ENCODE data around the gene CCDC177.

DNA sequence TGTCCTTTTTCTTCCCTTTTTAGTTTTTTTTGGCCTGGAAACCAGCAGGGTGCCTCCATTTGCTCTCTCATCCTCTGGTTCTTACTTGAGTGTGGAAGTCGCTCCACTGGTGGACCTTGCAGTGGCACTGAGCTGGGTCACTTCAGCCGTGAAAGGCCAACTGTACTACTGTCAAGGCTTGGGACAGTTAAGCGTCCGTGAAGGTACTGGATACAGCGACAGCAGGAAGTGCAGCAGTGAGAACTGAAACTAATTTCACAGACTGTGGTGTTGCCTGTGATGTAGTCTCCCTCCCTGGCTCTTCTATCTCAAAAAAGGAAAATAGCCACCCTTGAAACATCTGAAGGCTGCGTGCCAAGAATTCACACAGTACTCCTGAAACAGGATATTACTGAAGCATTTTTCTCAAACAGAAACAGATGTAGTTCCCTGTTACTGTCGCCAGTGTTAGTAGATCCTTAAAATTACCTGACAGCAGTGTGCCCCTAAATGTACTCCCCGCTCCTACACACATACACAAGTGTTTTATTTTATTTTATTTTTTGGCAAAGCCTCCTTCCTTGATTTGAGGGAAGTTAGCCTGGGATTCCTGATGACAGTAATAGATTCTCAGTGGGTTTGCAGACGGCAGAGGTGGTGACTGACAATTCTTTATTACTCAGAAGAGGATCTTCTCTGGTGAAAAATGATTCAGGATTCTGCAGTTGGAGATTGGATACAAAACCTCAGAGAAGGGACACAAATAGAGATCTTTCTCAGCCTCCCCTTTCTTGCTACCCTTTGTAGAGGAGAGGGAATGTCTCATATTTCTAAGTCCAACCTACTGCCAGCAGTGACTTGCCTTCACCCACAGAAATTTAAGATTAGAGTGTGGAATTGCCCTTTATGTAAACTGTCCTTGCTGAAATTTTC, 41.1 kb upstream of the CCDC177 start:
- TF ChIP-seq, protein P1, sequence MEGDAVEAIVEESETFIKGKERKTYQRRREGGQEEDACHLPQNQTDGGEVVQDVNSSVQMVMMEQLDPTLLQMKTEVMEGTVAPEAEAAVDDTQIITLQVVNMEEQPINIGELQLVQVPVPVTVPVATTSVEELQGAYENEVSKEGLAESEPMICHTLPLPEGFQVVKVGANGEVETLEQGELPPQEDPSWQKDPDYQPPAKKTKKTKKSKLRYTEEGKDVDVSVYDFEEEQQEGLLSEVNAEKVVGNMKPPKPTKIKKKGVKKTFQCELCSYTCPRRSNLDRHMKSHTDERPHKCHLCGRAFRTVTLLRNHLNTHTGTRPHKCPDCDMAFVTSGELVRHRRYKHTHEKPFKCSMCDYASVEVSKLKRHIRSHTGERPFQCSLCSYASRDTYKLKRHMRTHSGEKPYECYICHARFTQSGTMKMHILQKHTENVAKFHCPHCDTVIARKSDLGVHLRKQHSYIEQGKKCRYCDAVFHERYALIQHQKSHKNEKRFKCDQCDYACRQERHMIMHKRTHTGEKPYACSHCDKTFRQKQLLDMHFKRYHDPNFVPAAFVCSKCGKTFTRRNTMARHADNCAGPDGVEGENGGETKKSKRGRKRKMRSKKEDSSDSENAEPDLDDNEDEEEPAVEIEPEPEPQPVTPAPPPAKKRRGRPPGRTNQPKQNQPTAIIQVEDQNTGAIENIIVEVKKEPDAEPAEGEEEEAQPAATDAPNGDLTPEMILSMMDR (IDR thresholded peaks at IDR 0.05) = no peak
- TF ChIP-seq EP300 (IDR thresholded peaks at IDR 0.05) (no peak), POLR2AphosphoS5 (IDR thresholded peaks at IDR 0.05) (no peak)

Data from suprapubic skin (tissue), 4 donors.